HG03575 (cell line): ENCODE results near the gene CEP192.

ENCODE experiments used
- ATAC-seq: cut with Tn5 transposase; IDR thresholded peaks from one replicate; pipeline ENCODE4 v1.9.1; 2021; ENCODE audit not compliant: unreplicated experiment, insufficient number of reproducible peaks, low FRiP score; ENCODE audit errors: extremely low read depth

The CEP192 gene

GRCh38 chr18:13134551-13135401 is 143.6 kb downstream of the CEP192 start:
- no peak for ATAC-seq

DNA sequence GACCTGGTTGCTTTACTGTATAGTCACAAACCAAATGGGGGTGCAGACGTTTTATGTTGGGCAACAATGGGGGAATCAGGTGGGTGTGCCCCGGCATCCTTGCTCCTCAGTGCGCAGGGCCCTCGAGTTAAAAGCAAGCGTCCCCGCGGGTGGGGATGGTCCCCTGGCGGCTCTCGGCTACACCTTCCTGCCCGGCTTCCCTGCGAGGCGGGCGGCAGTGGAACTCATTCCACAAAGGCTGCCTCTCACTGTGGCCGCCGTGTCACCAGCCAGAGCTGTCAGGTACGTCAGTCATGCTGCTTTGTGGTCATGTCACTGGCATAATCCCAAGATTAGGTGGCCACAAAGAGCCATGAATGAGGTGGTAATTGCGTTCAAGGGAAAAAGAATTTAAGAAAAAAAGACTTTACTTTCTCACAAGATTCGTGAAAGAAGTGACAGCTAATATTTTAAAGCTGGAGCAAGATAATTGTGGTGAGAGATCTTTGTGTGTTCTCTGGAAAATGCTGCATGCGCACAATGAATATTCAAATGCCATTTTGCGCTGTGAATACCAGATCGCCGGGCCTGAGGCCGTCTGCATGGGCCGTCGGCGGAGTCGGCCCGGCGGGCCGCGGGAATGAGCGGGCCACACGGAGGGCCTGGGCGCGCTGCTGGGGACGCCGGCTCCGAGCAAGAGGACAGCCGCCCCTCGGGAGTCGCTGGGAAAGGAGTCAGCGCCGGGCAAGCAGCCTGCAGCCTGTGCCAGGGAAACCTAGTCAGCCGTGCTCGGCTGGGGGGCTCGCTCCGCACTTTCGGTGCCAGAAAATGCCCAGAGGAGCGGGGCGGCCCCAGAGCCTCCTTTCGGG is 145.1 kb downstream of the CEP192 start:
- ATAC-seq = no peak

GRCh38 chr18:13136904-13137669 is 145.9 kb downstream of the CEP192 start:
- no peak for ATAC-seq

- ATAC-seq = no peak
Observed at GRCh38 chr18:13137670-13138419, 146.7 kb downstream of the CEP192 start.

DNA sequence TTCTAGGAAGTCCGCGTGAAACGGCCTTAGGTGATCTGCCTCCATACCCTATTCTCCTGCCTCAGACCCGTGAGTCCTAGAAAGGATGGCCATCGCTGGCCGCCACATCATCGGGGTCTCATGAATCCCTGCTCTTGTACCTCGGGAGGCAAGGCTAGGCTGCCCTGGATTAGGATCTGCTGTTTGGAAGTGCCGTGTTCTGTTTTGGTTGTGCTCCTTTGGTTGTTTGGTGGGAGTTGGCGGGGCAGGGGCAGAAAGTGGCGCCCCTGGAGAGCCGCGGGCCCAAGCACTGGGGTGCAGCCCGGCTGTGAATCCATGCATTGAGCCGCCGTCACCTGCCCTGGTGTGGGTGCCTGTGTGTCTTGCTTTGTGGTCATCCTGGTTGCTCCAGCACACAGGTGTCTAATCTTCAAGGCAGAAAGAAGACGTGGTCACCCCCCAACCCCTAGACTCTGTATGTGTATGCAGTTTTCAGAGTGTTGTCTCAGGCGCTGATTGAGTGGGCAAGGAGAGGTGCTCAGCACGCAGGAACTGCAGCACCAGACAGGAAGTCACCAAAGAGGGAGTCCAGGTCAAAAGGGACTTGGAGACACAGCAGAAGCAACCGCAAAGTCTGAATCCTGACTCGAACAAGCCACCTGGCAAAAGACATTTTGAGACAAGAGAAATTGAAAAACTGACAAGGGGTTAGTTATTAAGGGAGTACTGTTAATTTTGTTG is 147.4 kb downstream of the CEP192 start:
- ATAC-seq = no peak

- ATAC-seq = no peak
Observed at GRCh38 chr18:13139885-13140450, 148.8 kb downstream of the CEP192 start.

DNA sequence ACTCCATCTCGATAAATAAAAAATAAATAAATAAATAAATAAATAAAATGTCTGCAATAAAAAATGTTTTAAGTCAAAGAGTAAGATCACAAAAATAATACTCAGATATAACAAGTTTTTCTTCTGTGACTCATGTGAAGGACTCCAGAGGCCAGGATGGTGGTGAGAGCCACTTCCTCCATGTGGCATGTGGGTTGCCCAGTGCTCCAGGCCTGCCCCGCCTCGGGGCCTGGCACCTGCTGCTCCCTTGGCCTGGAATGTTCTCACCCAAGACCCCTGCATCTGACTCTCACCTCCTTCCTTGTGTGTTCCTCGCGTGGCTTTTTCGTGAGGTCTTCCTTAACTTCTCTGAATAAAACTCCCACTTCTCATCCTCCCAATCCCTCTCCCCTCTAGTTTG is 150.0 kb downstream of the CEP192 start:
- ATAC-seq = no peak

DNA sequence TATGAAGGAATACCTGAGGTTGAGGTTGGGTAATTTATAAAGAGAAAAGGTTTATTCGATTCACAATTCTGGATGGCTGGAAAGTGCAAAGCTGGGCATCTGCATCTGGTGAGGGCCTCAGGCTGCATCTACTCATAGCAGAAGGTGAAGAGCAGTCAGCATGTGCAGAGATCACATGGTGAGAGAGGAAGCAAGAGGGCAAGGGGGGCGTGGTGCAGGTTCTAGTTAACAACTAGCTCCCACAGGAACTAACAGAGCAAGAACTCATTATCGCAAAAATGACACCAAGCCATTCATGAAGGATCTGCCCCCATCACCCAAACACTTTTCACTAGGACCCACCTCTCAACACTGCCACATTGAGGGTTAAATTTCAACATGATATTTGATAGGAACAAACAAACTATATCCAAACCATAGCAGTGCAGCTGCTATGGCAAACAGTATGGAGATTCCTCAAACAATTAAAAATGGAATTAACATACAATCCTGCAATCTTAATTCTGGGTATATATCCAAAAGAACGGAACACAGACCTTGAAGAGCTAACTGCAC is 154.6 kb downstream of the CEP192 start:
- no peak for ATAC-seq

DNA sequence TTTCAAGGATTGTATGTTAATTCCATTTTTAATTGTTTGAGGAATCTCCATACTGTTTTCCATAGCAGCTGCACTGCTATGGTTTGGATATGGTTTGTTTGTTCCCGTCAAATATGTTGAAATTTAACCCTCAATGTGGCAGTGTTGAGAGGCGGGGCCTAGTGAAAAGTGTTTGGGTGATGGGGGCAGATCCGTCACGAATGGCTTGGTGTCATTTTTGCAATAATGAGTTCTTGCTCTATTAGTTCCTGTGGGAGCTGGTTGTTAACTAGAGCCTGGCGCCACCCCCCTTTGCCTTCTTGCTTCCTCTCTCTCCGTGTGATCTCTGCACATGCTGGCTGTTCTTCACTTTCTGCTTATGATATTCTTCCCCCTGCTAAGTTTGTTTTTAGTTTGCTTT is 156.0 kb downstream of the CEP192 start:
- ATAC-seq = no peak

DNA sequence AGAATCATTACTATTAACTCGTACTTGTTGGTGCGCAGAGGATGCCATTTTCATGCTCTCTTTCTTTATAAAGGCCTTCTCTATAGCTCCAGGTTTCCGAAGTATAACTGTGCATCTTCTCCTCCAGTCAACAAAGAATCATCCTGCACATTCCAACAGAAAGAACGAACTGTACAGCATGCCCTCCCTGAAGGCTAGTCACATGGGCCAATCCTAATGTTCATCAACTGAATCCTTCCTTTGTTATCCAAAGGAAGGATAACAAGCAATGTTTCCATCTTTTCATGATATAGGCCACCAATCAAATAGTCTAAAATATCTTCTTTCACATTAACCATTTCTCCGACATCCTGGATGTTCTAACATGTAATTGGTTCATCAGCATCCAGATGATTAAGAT is 160.5 kb downstream of the CEP192 start:
- ATAC-seq = no peak

DNA sequence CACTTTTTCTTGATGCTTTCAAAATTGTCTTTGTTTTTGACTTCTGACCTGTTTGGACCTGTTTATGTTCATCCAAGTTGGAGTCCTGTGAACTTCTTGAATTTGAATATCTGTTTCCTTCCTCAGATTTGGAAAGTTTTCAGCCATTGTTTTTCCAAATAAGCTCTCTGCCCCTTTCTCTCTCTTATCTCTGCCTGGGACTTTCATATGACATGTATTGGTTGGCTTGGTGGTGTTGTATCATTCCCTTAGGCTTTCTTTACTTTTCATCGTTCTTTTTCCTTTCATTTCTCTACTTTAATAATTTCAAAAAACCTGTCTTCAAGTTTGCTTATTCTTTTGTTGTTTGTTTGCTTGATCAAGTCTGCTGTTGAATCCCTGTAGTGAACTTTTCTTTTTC is 167.3 kb downstream of the CEP192 start:
- ATAC-seq = no peak

GRCh38 chr18:13159579-13159978 is 168.4 kb downstream of the CEP192 start:
- ATAC-seq = no peak

DNA sequence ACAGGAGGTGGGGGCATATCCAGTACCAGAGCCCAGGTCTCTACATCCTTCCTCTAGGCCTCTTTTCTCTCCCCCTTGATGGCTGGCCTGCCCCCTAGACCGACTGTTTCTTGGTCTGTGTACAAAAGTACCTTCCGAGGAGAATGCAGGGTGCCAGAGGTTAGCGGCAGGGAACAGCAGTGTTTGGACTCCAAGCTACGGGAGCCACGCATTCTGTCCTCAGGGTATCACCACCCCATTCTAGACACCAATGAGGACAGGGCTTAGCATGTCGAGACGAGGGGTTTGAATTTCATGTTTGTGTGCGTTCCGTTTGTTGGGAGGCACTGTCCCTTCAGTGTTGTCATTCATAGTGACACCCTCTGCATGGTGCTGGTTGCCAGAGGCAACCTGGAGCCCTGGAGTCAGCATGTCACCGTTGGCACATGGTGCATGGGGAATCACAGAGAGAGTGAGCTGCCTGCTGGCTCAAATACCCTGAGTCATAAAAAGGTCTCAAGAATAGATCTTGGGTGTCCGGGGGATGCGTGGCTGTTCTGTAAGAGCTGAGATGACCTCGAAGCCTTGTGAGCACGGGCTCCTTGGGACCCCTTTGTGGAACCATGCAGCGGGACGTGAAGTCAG is 170.2 kb downstream of the CEP192 start:
- ATAC-seq = no peak

- ATAC-seq = no peak
Observed at GRCh38 chr18:13163167-13163927, 172.2 kb downstream of the CEP192 start.

GRCh38 chr18:13164406-13164805 is 173.2 kb downstream of the CEP192 start:
- no peak for ATAC-seq

DNA sequence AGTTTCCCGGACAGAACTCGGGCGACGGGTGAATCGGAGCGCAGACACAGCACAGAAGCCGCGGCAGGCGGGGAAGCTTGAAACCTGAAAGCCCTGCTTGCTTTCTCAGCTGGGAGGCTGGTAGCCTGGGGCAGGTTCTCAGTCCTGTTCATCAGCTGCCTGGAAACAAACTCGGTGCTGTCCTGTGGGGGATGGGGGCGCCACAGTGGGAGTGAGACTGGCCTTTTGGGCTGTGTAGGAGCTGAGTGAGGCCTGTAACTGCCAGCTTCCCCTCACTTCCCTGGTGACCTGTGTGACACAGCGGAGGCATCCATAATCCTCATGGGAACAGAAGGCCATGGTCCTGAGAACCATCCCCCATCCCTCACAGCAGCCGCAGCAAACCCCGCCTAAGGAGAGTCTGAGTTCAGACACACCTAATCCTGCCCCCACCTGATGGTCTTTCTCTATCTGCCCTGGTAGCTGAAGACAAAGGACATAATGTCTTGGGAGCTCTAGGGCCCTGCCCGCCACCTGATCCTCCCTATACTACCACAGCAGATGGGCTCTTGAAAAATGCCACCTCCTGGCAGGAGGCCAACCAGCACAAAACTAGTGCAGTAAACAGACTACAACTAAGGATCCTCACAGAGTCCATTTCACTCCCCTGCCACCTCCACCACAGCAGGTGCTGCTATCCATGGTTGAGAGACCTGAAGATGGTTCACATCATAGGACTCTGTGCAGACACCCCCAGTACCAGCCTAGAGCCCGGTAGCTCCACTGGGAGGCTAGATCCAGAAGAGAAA is 174.7 kb downstream of the CEP192 start:
- no peak for ATAC-seq
